ENCODE measurements around the gene PSD4.

- TF ChIP-seq YY1 (IDR thresholded peaks at IDR 0.05; ENCODE audit: insufficient read depth, insufficient read length) (no peak), ZNF274 (IDR thresholded peaks at IDR 0.05; ENCODE audit: low read depth, low read length) (no peak), SUZ12 (IDR thresholded peaks at IDR 0.05; ENCODE audit: extremely low read depth, insufficient read depth, insufficient read length) (no peak)
Observed at GRCh38 chr2:113255140-113256070, 81.6 kb downstream of the PSD4 start.

Data from NT2/D1 (cell line).